ENCODE results near the gene ZDHHC7.

The ZDHHC7 gene

GRCh38 chr16:84976644-84977400 is 34.5 kb downstream of the ZDHHC7 start:
- H3K4me3 ChIP-seq, result no peak overlapping the region
- H3K27ac ChIP-seq, result peak overlapping the region in 2 of 21 experiments; percentile 5

- Histone ChIP-seq H3K4me3 (no peak overlapping the region), H3K27ac (no peak overlapping the region)
Measured at GRCh38 chr16:84975522-84975921, 35.8 kb downstream of the ZDHHC7 start.

GRCh38 chr16:84975066-84975465 is 36.3 kb downstream of the ZDHHC7 start:
- Histone ChIP-seq H3K4me3 (no peak overlapping the region), H3K27ac (no peak overlapping the region)

DNA sequence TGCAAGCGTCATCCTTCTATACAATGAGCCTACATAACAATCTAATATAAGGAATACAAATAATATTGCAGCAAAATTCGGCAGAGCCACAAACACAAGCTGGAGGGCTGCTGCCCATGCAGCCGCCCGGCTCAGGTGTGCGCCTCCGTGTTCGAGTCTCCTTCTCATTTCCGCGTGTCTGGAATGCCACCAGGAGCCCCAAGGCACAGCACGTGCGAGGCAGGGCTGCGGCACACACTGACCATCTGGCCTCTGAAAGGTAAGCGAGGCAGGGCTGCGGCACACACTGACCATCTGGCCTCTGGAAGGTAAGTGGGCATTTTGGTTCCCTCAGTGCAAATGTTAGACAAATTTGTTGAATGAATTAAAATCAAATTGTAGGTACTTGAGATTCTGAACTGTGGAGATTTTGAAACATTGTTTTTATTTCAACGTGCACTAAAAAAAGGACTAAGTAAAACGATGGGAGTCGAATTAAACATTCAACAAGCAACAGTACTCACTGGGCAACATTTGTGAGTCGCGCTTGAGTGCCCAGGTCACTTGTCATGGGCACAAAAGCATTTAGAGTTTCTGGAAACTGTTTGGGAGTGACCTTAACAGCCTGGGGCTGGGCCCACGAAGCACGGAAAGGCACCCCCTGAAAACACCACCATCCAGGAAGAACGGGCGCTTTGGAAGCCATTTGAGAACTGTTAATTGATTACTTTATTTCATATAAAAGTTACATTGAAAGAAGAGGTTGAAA is 37.4 kb downstream of the ZDHHC7 start:
- Histone ChIP-seq H3K27ac (no peak overlapping the region), H3K4me3 (no peak overlapping the region)

DNA sequence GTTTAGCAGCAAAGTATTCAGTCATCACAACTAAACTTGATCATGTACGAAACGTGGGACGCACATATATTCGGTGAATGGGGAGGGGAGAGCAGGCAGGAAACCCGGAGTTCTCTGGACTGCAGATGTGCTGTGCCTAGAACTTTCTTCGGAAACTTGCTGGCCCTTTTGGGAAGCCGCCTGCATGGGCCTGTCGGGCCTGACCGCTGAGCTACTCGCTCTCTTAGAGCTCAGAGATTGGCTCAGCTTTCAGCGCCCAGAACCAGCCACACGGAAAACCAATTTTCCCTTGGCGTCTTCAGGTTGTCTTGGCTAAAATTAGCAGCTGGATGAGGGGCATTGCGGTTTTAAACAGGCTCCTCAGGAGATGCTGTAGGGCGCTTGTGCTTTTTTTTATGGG is 38.1 kb downstream of the ZDHHC7 start:
- peak overlapping the region in 1 of 21 experiments; percentile 63 for H3K27ac ChIP-seq
- H3K4me3 ChIP-seq, result no peak overlapping the region

- Histone ChIP-seq H3K27ac (no peak overlapping the region), H3K4me3 (no peak overlapping the region)
Measured at GRCh38 chr16:84970447-84971127, 40.7 kb downstream of the ZDHHC7 start.

GRCh38 chr16:84967828-84968227 is 43.5 kb downstream of the ZDHHC7 start:
- Histone ChIP-seq H3K4me3 (no peak overlapping the region), H3K27ac (no peak overlapping the region)

DNA sequence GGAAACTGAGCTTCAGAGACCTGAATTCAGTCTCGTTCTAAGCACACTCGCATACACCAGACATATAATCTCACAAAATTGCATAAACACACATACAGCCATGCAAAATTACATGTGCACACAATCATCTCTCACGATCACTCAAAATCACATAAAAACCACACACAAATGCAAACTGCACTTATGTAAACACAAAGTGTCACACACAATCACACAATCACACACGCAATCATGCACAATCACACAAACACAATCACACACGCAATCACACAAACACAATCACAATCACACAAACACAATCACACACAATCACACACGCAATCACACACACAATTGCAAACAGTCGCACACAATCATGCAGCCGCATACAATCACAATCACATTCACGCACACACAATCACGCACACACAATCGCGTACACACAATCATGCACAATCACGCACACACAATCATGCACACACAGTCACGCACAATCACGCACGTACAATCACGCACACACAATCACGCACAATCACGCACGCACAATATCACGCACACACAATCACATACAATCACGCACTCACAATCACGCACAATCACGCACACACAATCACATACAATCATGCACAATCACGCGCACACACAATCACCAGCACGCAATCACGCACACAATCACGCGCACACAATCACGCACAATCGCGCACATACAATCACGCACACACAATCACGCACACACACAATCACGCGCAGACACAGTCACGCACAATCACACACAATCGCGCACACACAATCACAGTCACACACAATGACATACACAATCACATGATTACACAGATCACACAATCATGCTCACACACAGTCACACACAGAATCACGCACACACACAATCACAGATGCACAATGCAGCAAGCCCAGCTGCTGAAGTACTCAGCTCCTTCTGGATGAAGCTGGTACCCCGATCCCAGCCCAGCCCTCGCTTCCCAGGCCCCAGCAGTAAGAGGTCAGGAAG is 45.6 kb downstream of the ZDHHC7 start:
- Histone ChIP-seq H3K27ac (no peak overlapping the region), H3K4me3 (no peak overlapping the region)

DNA sequence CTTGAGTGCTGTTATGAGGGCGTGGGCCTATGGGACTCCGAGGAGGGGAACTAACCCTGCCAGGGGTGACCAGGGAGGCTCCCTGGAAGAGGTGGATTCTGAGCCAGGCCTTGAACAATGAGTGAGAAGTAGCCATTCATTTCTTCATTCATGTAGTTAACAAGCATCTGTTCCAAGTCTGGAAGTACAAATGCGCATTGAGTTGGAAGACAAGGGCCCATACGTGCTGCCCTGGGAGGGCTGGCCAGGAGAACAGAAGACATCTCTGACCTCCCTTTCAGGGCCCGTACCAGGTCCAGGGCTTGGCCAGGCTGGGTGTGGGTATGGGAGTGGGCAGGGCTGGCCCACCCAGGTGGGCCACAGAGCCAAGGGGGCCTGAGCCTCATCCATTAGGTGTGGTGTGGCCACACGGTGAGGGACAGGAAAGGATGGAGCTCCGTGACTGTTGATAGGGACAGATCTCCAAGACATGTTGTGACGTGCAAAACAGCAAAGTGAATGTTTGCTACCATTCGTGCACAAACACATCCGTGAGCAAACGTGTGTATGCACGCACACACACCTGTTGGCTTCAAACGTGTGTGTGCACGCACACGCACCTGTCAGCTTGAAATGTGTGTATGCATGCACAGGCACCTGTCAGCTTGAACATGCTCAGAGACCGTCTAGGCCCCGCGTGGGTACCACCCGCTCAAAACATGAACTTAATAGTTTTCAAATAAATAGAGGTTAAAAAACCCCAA is 46.8 kb downstream of the ZDHHC7 start:
- H3K4me3 ChIP-seq, result no peak overlapping the region
- no peak overlapping the region for H3K27ac ChIP-seq

DNA sequence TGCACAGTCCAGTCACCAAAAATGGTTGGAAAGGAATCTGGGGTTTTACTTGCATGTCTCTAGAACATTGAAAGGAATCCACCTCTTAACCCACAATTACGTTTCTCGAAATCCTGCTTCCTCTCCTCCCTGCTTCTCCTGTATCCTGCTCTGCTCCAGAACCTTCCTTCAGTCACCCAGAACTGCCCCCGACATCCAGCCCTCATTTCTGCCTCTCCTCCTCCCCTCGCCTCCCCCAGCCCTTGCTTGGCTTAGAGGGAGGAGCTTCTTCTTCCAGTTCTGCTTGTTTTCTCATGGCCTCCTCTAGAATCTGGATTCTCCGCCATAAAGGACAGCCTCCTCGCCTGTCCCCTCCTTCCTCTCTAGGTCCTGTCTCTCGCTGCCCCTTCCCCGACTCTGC is 48.3 kb downstream of the ZDHHC7 start:
- H3K27ac ChIP-seq, result no peak overlapping the region
- no peak overlapping the region for H3K4me3 ChIP-seq

GRCh38 chr16:84960942-84961341 is 50.4 kb downstream of the ZDHHC7 start:
- Histone ChIP-seq H3K4me3 (no peak overlapping the region), H3K27ac (no peak overlapping the region)

DNA sequence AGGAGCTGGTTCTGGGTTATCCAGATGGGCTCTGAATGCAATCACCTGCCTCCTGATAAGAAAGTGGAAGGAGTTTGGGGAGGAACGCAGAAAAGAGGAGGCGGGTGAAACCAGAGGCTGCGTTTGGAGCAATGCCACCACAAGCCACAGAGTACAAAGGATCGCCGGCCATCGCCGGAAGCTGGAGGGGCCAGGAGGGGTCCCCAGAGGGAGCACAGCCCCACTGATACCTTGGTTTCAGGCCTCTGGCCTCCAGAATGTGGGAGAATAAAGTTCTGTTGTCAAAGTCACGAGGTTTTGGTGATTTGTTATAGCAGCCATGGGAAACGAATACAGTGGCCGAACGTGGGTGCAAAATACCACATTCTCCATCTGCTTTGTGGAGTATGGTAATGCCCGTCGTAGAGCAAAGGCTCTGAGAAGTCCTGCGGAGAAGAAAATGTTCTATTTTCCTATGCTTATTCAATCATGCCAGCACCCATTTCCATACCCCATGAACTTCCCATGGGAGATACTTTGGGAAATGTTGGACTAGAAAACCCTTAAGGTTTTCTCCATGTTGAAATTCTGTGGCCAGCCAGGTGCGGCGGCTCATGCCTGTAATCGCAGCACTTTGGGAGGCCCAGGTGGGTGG is 51.4 kb downstream of the ZDHHC7 start:
- H3K27ac ChIP-seq, result no peak overlapping the region
- no peak overlapping the region for H3K4me3 ChIP-seq

DNA sequence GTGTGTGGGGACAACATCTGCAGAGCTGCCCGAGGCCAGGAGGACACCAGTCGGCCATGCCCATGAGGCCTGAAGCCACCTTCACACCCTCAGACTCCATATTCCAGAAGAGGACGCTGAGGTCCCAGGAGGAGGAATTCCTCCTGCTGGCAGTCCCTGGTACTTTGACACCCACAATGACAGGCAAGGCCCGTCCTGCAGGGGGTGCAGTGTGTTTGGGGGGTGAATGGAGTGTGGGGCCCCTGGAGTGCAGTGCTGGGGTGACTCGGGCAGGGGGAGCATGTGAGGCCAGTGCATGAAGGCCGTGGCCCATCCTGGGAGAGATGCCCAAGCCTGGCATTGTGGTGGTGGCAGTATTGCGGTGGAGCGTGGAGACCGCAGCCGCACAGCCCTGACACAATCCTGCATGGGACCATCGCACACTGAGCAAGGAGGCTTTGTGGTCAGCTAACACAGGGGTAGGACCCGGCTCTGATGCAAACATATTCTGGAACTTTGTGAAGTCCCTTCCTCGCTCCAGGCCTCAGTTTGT is 52.2 kb downstream of the ZDHHC7 start:
- no peak overlapping the region for H3K27ac ChIP-seq
- H3K4me3 ChIP-seq, result no peak overlapping the region

DNA sequence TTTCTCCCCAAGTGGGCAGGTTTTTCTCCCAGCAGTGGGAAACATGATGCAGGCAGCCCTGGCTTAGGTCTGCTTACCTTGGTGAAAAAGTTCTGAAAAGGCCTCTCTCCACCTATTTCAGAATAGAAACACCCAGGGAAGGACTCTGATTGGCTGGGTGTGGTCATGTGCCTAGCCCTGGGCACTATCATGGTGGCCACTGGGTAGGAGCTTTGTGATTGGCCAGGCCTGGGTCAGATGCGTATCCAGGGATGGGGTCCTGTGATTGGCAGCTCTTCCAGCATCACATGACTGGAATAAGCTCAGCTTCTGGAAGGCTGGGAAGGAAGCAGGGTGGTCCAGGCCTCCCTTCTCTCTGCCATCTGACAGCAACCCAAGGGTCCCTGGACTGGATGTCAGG is 53.5 kb downstream of the ZDHHC7 start:
- no peak overlapping the region for H3K4me3 ChIP-seq
- H3K27ac ChIP-seq, result no peak overlapping the region

- Histone ChIP-seq H3K27ac (no peak overlapping the region), H3K4me3 (no peak overlapping the region)
Measured at GRCh38 chr16:84957192-84957591, 54.1 kb downstream of the ZDHHC7 start.

DNA sequence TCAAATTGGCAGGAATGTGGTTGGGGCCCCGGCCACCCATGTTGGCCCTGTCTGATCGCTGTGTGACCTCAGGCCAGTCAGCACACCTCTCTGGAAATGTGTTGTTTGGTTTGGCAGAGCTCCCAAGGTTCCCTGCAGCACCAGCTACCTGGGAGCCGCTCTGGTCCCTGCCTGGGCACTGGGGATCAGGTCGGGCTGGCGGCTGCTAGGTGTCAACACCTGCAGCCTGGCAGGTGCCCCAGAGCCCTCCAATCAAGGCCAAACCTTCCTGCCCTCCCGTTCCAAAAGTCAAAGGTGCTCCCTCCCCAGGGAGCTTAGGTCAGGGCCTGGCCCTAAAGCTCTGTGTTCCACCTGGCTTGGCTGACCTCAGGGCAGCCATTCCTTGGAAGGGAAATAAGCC is 55.9 kb downstream of the ZDHHC7 start:
- Histone ChIP-seq H3K4me3 (no peak overlapping the region), H3K27ac (no peak overlapping the region)

DNA sequence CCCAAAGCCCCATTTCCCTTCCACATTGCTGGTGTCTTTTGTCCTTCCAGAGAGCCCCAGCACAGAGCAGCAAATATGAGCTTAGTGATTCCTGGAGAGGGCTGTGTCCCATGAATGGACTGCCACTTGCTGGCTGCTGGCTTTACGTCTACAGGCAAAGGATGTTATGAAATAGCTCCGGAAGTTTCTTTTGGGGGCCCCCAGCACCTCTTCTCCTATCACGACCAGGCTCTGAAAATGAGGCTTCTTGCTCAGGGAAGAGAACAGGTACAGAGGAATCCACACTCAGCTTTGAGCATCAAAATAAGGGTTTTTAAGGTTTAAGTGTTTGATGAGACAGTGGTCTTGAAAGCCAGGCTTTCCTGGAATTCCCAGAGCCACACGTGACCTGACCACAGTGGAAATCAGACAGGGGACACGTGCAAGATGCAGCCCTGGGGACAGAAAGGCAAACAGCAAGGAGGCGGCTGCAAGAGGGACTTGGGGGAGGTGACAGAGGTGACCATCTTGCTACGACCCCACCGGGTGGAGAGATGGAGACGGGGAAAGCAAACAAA is 58.1 kb downstream of the ZDHHC7 start:
- no peak overlapping the region for H3K4me3 ChIP-seq
- peak overlapping the region in 2 of 21 experiments; percentile 7 to 12 for H3K27ac ChIP-seq
